Smooth muscle cell of bladder (primary cell): ENCODE measurements around the gene BRD3OS. TPM values are rescaled to one million over a fixed set of nuclear protein-coding genes. Genes with fewer than 3 reads are reported as not detected.

Source experiments
- total RNA-seq: library from RNA; depleted of rRNA; stranded (reverse); fragments of >200 nt; gene quantifications from 2 replicates; pipeline ENCODE4 v1.2.3, GENCODE V29; 2014

Gene BRD3OS
- 8.5 and 13.8 TPM in 2 replicates for total RNA-seq

GRCh38 chr9:134024828-134025605 is at the start of gene BRD3OS:
TSS of gene BRD3OS (plus strand) at chr9:134025481. CDS start at chr9:134026748, 1,267 bp downstream.

GRCh38 chr9:133991964-133992779 is 33.1 kb upstream of the BRD3OS start, which contains the start of gene VAV2:
TSS of gene VAV2 (minus strand) at chr9:133992324. CDS start at chr9:133992278, 46 bp downstream.

DNA sequence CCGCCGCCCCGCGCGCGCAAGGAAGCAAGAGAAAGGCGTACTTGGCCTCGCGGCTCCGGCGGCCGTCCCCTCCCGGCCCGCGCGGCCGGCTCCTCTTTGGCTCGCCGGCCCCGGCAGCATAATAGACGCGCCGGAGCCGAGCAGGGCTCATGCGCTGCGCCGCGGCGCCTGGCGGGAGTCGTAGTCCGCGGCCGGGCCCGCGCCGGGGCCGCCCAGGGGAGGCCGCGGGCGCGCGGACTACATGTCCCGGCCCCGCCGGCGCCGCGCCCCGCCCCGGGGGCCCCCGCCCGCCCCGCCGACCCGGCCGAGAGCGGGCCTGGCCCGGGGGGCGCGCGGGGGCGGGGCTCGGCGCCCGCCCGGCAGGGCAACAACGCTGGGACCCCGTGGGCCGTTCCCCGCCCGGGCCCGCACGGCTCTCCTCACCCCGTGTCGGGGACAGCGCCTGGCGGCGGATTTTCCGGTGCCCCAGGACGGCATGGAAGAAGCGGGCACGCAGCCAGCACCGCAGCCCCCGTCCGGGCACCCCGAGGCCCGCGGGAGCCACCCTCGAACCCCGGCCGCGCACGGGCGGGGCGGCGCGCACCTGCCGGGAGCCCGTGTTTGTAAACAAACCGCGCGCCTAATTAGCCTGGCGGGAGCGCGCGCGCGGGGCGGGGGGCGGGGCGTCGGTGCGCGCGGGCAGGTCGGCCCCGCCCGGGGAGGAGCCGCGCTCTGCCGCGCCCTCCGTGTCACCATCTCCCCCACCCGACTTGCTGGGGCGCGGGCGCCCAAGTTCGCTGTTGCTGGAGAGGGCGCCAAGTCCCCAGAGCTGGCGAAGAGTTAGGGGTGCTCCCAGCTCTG is 42.8 kb downstream of the BRD3OS start, which contains the start of gene BRD3:
Gene BRD3, minus strand, starts transcription at position 123 of the 840 bp plus-strand sequence. CDS start 14,549 bp downstream, outside the sequence.

Other genes with a start within 250 kb of the BRD3OS start
- 9.5 and 12.4 TPM in 2 replicates for gene VAV2, start 33.2 kb upstream of the BRD3OS start, total RNA-seq
- 3.7 and 6.8 TPM in 2 replicates for gene BRD3, start 42.5 kb downstream of the BRD3OS start, total RNA-seq
- gene WDR5, start 110.6 kb downstream of the BRD3OS start, total RNA-seq, result 12.5 and 15.6 TPM in 2 replicates
- gene RNU6ATAC, start 139.1 kb downstream of the BRD3OS start, total RNA-seq, result not detected in 2 replicates